Liver (tissue), 9 donors: ENCODE measurements around the gene MAP3K8. TPM values are rescaled to one million over a fixed set of nuclear protein-coding genes. Genes with fewer than 3 reads are reported as not detected.

Experiments used
- DNase-seq: peaks from one replicate; pipeline ENCODE4 v3.0.0-alpha.2; 2017; ENCODE audit warnings: low spot score
- H3K27ac ChIP-seq, 2 donors: one replicate each; pipeline ENCODE4 v1.7.0; 2013; ENCODE audit warnings: inconsistent platforms in 2 of 2, low read length in 2 of 2, control low read depth in 1 of 2, low read depth in 1 of 2, mild to moderate bottlenecking in 1 of 2
- H3K27me3 ChIP-seq, 4 donors: one replicate each; pipeline versions ENCODE4 v1.6.1 to v1.7.0; 2013; ENCODE audit warnings: low read length in 3 of 4, inconsistent platforms in 1 of 4, mild to moderate bottlenecking in 1 of 4, moderate library complexity in 1 of 4; ENCODE audit not compliant: control insufficient read depth in 4 of 4, insufficient read depth in 4 of 4
- H3K36me3 ChIP-seq, 4 donors: one replicate each; pipeline versions ENCODE4 v1.6.1 to v1.7.0; 2013; ENCODE audit warnings: low read length in 3 of 4, mild to moderate bottlenecking in 3 of 4, low read depth in 1 of 4, moderate library complexity in 1 of 4; ENCODE audit not compliant: control insufficient read depth in 4 of 4, insufficient read depth in 3 of 4
- H3K4me1 ChIP-seq, 4 donors: one replicate each; pipeline versions ENCODE4 v1.6.1 to v1.7.0; 2013; ENCODE audit warnings: low read length in 3 of 4, mild to moderate bottlenecking in 3 of 4, moderate library complexity in 1 of 4; ENCODE audit not compliant: control insufficient read depth in 4 of 4, insufficient read depth in 4 of 4
- H3K4me3 ChIP-seq, 3 donors: one replicate each; pipeline versions ENCODE4 v1.6.1 to v1.7.0; 2013; ENCODE audit warnings: low read length in 3 of 3, control low read depth in 1 of 3, low read depth in 1 of 3, mild to moderate bottlenecking in 1 of 3
- H3K9ac ChIP-seq, 2 donors: one replicate each; pipeline ENCODE4 v1.7.0; 2013; ENCODE audit warnings: low read length in 2 of 2, mild to moderate bottlenecking in 2 of 2, moderate library complexity in 2 of 2, control low read depth in 1 of 2, low read depth in 1 of 2
- H3K9me3 ChIP-seq, 4 donors: one replicate each; pipeline versions ENCODE4 v1.6.1 to v1.7.0; 2013; ENCODE audit warnings: low read length in 3 of 4; ENCODE audit not compliant: control insufficient read depth in 4 of 4
- EGR1 ChIP-seq, 2 donors: IDR thresholded peaks; 2 replicates each; pipeline ENCODE4 v1.6.1; 2016 to 2018; ENCODE audit warnings: antibody characterized with exemption in 2 of 2, low read depth in 2 of 2
- FOXA1 ChIP-seq: IDR thresholded peaks from 2 replicates; pipeline ENCODE4 v1.6.1; 2016; ENCODE audit warnings: antibody characterized with exemption
- FOXA2 ChIP-seq: IDR thresholded peaks from 2 replicates; pipeline ENCODE4 v1.6.1; 2016; ENCODE audit warnings: antibody characterized with exemption
- GABPA ChIP-seq, 2 donors: IDR thresholded peaks in 1 of 2; conservative IDR thresholded peaks in 1 of 2; 2 replicates each; pipeline ENCODE4 v1.6.1; 2016; ENCODE audit warnings: antibody characterized with exemption in 2 of 2, mild to moderate bottlenecking in 1 of 2, moderate library complexity in 1 of 2
- HNF4A ChIP-seq, 2 donors: conservative IDR thresholded peaks; 2 replicates each; pipeline ENCODE4 v1.6.1; 2016; ENCODE audit warnings: antibody characterized with exemption in 2 of 2, mild to moderate bottlenecking in 2 of 2
- HNF4G ChIP-seq: IDR thresholded peaks from 2 replicates; pipeline ENCODE4 v1.6.1; 2016; ENCODE audit warnings: antibody characterized with exemption
- JUND ChIP-seq, 2 donors: IDR thresholded peaks; 2 replicates each; pipeline ENCODE4 v1.6.1; 2016; ENCODE audit warnings: antibody characterized with exemption in 2 of 2
- NR2F2 ChIP-seq: IDR thresholded peaks from 2 replicates; pipeline ENCODE4 v1.6.1; 2016; ENCODE audit warnings: antibody characterized with exemption
- RAD21 ChIP-seq, 2 donors: IDR thresholded peaks; 2 replicates each; pipeline ENCODE4 v1.6.1; 2016; ENCODE audit warnings: antibody characterized with exemption in 2 of 2, mild to moderate bottlenecking in 2 of 2
- RXRA ChIP-seq, 2 donors: IDR thresholded peaks; 2 replicates each; pipeline ENCODE4 v1.6.1; 2017 to 2018; ENCODE audit warnings: antibody characterized with exemption in 2 of 2, mild to moderate bottlenecking in 1 of 2
- SP1 ChIP-seq: IDR thresholded peaks from 2 replicates; pipeline ENCODE4 v1.6.1; 2018; ENCODE audit warnings: antibody characterized with exemption, mild to moderate bottlenecking
- TAF1 ChIP-seq: conservative IDR thresholded peaks from 2 replicates; pipeline ENCODE4 v1.6.1; 2016; ENCODE audit warnings: antibody characterized with exemption, mild to moderate bottlenecking
- YY1 ChIP-seq: IDR thresholded peaks from 2 replicates; pipeline ENCODE4 v1.6.1; 2016; ENCODE audit warnings: antibody characterized with exemption, mild to moderate bottlenecking
- WGBS: extraction: QIAGEN DNeasy Blood & Tissue Kit; methylation state at CpG from one replicate; pipeline ENCODE4 v1.1.7; 2013; 5-methylcytosine and 5-hydroxymethylcytosine counted together
- polyA plus RNA-seq, 2 donors: library from polyadenylated mRNA; stranded (reverse) in 1 of 2; unstranded in 1 of 2; fragments of 200-250 nt in 1 of 2; fragments of >200 nt in 1 of 2; fragmentation: Nextera tagmentation in 1 of 2; extraction: Ambion mirVana in 1 of 2; gene quantifications; one replicate each; pipeline versions ENCODE4 v1.2.1 to v1.2.3, GENCODE V29; 2013 to 2015
- total RNA-seq, 2 donors: library from RNA; depleted of rRNA; stranded (reverse); fragments of >200 nt; gene quantifications; one replicate each; pipeline ENCODE4 v1.2.3, GENCODE V29; 2014
- TF ChIP-seq, protein P1 (sequence below): IDR thresholded peaks from 2 replicates; pipeline ENCODE4 v1.6.1; 2016; ENCODE audit warnings: antibody characterized with exemption
- TF ChIP-seq, protein P2 (sequence below): IDR thresholded peaks from 2 replicates; pipeline ENCODE4 v1.6.1; 2016; ENCODE audit warnings: antibody characterized with exemption
- TF ChIP-seq, protein P3 (sequence below): IDR thresholded peaks from 2 replicates; pipeline ENCODE4 v1.6.1; 2016; ENCODE audit warnings: antibody characterized with exemption
- TF ChIP-seq, protein P4 (sequence below): IDR thresholded peaks from 2 replicates; pipeline ENCODE4 v1.6.1; 2016; ENCODE audit warnings: antibody characterized with exemption, mild to moderate bottlenecking
- TF ChIP-seq, protein P5 (sequence below): fragments of 150-350 bp; IDR thresholded peaks from 2 replicates; pipeline ENCODE4 v1.5.1; 2017; ENCODE audit warnings: improper control_type of control experiment, low read depth, low read length; ENCODE audit not compliant: missing input control
- donor health status: healthy.
- donor health status: healthy.
- donor health status: healthy.
- donor health status: healthy.
- donor health status: healthy.

The MAP3K8 gene
- total and polyA plus RNA-seq, 4 donors: 2.1 to 11.4 (median 6.1) TPM

DNA sequence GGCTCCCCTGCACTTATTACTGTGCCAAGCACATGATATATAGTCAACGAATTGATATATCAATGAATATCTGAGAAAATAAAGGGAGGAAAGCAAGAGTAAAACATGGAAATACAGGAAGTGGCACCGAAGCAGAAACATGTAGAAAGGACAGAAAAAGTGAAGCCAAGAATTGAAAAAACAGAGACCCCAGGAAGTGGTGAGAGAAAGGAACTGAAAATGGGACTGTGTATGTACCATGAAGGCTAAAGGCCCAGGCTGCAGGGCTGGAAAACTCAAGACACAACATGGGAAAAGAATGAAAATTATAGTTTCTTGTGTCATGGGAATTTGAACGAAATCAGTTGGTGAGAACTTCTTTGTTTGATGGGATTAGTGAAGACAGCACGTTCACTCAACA is 60.6 kb downstream of the MAP3K8 start (continued):
- TF ChIP-seq, protein P1, sequence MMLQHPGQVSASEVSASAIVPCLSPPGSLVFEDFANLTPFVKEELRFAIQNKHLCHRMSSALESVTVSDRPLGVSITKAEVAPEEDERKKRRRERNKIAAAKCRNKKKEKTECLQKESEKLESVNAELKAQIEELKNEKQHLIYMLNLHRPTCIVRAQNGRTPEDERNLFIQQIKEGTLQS: no peak
- TF ChIP-seq RAD21 (IDR thresholded peaks at IDR 0.05): no peak
- TF ChIP-seq EGR1 (IDR thresholded peaks at IDR 0.05; ENCODE audit: low read depth in 2 of 2): no peak
- TF ChIP-seq, protein P2, sequence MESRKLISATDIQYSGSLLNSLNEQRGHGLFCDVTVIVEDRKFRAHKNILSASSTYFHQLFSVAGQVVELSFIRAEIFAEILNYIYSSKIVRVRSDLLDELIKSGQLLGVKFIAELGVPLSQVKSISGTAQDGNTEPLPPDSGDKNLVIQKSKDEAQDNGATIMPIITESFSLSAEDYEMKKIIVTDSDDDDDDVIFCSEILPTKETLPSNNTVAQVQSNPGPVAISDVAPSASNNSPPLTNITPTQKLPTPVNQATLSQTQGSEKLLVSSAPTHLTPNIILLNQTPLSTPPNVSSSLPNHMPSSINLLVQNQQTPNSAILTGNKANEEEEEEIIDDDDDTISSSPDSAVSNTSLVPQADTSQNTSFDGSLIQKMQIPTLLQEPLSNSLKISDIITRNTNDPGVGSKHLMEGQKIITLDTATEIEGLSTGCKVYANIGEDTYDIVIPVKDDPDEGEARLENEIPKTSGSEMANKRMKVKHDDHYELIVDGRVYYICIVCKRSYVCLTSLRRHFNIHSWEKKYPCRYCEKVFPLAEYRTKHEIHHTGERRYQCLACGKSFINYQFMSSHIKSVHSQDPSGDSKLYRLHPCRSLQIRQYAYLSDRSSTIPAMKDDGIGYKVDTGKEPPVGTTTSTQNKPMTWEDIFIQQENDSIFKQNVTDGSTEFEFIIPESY: no peak
- TF ChIP-seq FOXA2: no peak
- no peak for TF ChIP-seq YY1
- TF ChIP-seq, protein P3, sequence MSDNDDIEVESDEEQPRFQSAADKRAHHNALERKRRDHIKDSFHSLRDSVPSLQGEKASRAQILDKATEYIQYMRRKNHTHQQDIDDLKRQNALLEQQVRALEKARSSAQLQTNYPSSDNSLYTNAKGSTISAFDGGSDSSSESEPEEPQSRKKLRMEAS: no peak

DNA sequence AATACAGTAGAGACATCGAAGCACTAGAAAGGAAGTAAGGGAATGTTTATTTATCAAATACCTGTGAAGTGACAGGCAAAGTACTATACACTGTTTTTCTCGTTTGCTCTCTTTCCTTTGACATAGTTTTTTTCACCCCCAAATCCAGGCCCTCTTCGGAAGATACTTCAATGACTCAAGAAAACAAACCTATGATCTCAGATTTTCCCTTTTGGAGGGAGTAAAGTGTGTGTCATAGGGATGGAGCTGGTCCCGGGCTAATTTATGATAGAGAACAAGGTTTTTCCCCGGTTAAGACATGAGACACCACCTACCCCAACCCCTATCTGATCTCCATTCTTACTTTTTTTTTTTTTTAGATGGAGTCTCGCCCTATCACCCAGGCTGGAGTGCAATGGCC is 61.7 kb downstream of the MAP3K8 start:
- Histone ChIP-seq H3K36me3 (no peaks in the 10 kb centered on the region), H3K4me1 (no peaks in the 10 kb centered on the region), H3K4me3 (no peak overlapping the region), H3K9ac (no peak overlapping the region), H3K9me3 (no peaks in the 10 kb centered on the region), H3K27me3 (no peaks in the 10 kb centered on the region), H3K27ac (no peak overlapping the region)
- no peak for DNase-seq
- TF ChIP-seq HNF4G (no peak), FOXA1 (no peak), RAD21 (IDR thresholded peaks at IDR 0.05) (no peak), SP1 (no peak), EGR1 (IDR thresholded peaks at IDR 0.05; ENCODE audit: low read depth in 2 of 2) (no peak), TAF1 (no peak), RXRA (IDR thresholded peaks at IDR 0.05) (no peak), YY1 (no peak), HNF4A (conservative IDR thresholded peaks at IDR 0.05) (no peak), NR2F2 (no peak), FOXA2 (no peak), GABPA (IDR thresholded peaks at IDR 0.05 in 1 of 2, conservative IDR thresholded peaks at IDR 0.05 in 1 of 2) (no peak), JUND (IDR thresholded peaks at IDR 0.05) (no peak)
- TF ChIP-seq, protein P4, sequence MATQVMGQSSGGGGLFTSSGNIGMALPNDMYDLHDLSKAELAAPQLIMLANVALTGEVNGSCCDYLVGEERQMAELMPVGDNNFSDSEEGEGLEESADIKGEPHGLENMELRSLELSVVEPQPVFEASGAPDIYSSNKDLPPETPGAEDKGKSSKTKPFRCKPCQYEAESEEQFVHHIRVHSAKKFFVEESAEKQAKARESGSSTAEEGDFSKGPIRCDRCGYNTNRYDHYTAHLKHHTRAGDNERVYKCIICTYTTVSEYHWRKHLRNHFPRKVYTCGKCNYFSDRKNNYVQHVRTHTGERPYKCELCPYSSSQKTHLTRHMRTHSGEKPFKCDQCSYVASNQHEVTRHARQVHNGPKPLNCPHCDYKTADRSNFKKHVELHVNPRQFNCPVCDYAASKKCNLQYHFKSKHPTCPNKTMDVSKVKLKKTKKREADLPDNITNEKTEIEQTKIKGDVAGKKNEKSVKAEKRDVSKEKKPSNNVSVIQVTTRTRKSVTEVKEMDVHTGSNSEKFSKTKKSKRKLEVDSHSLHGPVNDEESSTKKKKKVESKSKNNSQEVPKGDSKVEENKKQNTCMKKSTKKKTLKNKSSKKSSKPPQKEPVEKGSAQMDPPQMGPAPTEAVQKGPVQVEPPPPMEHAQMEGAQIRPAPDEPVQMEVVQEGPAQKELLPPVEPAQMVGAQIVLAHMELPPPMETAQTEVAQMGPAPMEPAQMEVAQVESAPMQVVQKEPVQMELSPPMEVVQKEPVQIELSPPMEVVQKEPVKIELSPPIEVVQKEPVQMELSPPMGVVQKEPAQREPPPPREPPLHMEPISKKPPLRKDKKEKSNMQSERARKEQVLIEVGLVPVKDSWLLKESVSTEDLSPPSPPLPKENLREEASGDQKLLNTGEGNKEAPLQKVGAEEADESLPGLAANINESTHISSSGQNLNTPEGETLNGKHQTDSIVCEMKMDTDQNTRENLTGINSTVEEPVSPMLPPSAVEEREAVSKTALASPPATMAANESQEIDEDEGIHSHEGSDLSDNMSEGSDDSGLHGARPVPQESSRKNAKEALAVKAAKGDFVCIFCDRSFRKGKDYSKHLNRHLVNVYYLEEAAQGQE: no peak
- TF ChIP-seq, protein P3: no peak
- TF ChIP-seq, protein P2: no peak
- TF ChIP-seq, protein P5, sequence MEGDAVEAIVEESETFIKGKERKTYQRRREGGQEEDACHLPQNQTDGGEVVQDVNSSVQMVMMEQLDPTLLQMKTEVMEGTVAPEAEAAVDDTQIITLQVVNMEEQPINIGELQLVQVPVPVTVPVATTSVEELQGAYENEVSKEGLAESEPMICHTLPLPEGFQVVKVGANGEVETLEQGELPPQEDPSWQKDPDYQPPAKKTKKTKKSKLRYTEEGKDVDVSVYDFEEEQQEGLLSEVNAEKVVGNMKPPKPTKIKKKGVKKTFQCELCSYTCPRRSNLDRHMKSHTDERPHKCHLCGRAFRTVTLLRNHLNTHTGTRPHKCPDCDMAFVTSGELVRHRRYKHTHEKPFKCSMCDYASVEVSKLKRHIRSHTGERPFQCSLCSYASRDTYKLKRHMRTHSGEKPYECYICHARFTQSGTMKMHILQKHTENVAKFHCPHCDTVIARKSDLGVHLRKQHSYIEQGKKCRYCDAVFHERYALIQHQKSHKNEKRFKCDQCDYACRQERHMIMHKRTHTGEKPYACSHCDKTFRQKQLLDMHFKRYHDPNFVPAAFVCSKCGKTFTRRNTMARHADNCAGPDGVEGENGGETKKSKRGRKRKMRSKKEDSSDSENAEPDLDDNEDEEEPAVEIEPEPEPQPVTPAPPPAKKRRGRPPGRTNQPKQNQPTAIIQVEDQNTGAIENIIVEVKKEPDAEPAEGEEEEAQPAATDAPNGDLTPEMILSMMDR: no peak
- TF ChIP-seq, protein P1: no peak
- 93% methylated on average over 6 of the region's 6 CpGs for WGBS
